Endothelial cell of umbilical vein (primary cell): ENCODE results near the gene STIM1.

Source experiments
- CTCF ChIP-seq, 2 donors: IDR thresholded peaks; 1 replicate in 1 of 2; 2 replicates in 1 of 2; pipeline ENCODE4 v1.5.1; 2011; ENCODE audit warnings: low read length in 2 of 2, mild to moderate bottlenecking in 2 of 2, moderate library complexity in 2 of 2, control low read depth in 1 of 2, inconsistent platforms in 1 of 2, low read depth in 1 of 2; ENCODE audit not compliant: insufficient read depth in 1 of 2; ENCODE audit errors: extremely low read depth in 1 of 2
- EZH2 ChIP-seq: IDR thresholded peaks from 2 replicates; pipeline ENCODE4 v1.6.1; 2012; ENCODE audit warnings: borderline replicate concordance, low read depth, mild to moderate bottlenecking, moderate library complexity, low read length, inconsistent platforms; ENCODE audit not compliant: severe bottlenecking
- FOS ChIP-seq: IDR thresholded peaks from 2 replicates; pipeline ENCODE4 v1.6.1; 2011; ENCODE audit warnings: mild to moderate bottlenecking, low read length, moderate library complexity, borderline replicate concordance; ENCODE audit not compliant: insufficient read depth
- GATA2 ChIP-seq: IDR thresholded peaks from 2 replicates; pipeline ENCODE4 v1.7.0; 2011; ENCODE audit warnings: low read depth, mild to moderate bottlenecking, moderate library complexity, mixed read lengths, low read length; ENCODE audit not compliant: insufficient read length, insufficient read depth
- JUN ChIP-seq: IDR thresholded peaks from 2 replicates; pipeline ENCODE4 v1.6.1; 2011; ENCODE audit warnings: borderline replicate concordance, low read depth; ENCODE audit not compliant: insufficient read length, insufficient read depth
- MAX ChIP-seq: IDR thresholded peaks from 2 replicates; pipeline ENCODE4 v1.6.1; 2011; ENCODE audit not compliant: insufficient read depth, insufficient read length
- MYC ChIP-seq: IDR thresholded peaks from one replicate; pipeline ENCODE4 v1.6.1; 2011; ENCODE audit warnings: mild to moderate bottlenecking, low read depth, low read length
- POLR2A ChIP-seq: IDR thresholded peaks from 2 replicates; pipeline ENCODE4 v1.6.1; 2012; ENCODE audit warnings: low read depth, mild to moderate bottlenecking, control low read depth, low read length
- POLR2AphosphoS5 ChIP-seq: IDR thresholded peaks from 2 replicates; pipeline ENCODE4 v1.6.1; 2012; ENCODE audit warnings: low read depth, mild to moderate bottlenecking, control low read depth, low read length, moderate library complexity; ENCODE audit not compliant: insufficient read depth

- TF ChIP-seq CTCF (IDR thresholded peaks at IDR 0.05; ENCODE audit: extremely low read depth in 1 of 2, insufficient read depth in 1 of 2, low read depth in 1 of 2, low read length in 2 of 2) (no peak), EZH2 (no peak), FOS (no peak), POLR2AphosphoS5 (no peak), GATA2 (no peak), POLR2A (no peak), MYC (no peak), MAX (no peak), JUN (no peak)
These were observed 221.3 kb downstream of the STIM1 start for GRCh38 chr11:4076774-4077173.
